Activated CD4-positive, CD25-positive, alpha-beta regulatory T cell treated with anti-CD3 and anti-CD28 coated beads, Interleukin-2, amount 50 U/mL, for 16 hours (primary cell): ENCODE data around the gene SMIM24.

Source experiments
- DNase-seq: peaks from one replicate; pipeline ENCODE4 v3.0.0-alpha.2; 2020; ENCODE audit warnings: low read depth, low spot score

SMIM24 gene

GRCh38 chr19:3497757-3498520 lies 17.6 kb upstream of the SMIM24 start:
- no peak for DNase-seq

GRCh38 chr19:3496392-3497273 lies 16.3 kb upstream of the SMIM24 start:
- DNase-seq = no peak

- DNase-seq = no peak
Measured at GRCh38 chr19:3494559-3494958, 14.2 kb upstream of the SMIM24 start.

GRCh38 chr19:3494051-3494450 lies 13.7 kb upstream of the SMIM24 start:
- DNase-seq = no peak

GRCh38 chr19:3493651-3494050 lies 13.3 kb upstream of the SMIM24 start:
- no peak for DNase-seq

- no peak for DNase-seq
Measured at GRCh38 chr19:3492919-3493318, 12.6 kb upstream of the SMIM24 start.

GRCh38 chr19:3492131-3492839 lies 12.0 kb upstream of the SMIM24 start:
- DNase-seq = no peak

GRCh38 chr19:3491396-3492119 lies 11.2 kb upstream of the SMIM24 start:
- no peak for DNase-seq

GRCh38 chr19:3483226-3483628 lies 2.9 kb upstream of the SMIM24 start, which contains the start of gene SMIM44:
SMIM44 (minus strand) TSS chr19:3483441; CDS start chr19:3483403, 38 bp downstream.
- no peak for DNase-seq

GRCh38 chr19:3482507-3483225 lies 2.3 kb upstream of the SMIM24 start:
- no peak for DNase-seq

GRCh38 chr19:3481241-3482090 lies 1.1 kb upstream of the SMIM24 start:
- no peak for DNase-seq

- DNase-seq = no peak
Measured at GRCh38 chr19:3479834-3480215, 500 bp downstream of the SMIM24 start.

GRCh38 chr19:3479177-3479833 lies 1.0 kb downstream of the SMIM24 start:
- no peak for DNase-seq

GRCh38 chr19:3478409-3479176 lies 1.7 kb downstream of the SMIM24 start:
- DNase-seq = no peak

- DNase-seq = no peak
Measured at GRCh38 chr19:3477951-3478350, 2.4 kb downstream of the SMIM24 start.

GRCh38 chr19:3477506-3477905 lies 2.8 kb downstream of the SMIM24 start:
- DNase-seq = no peak

GRCh38 chr19:3476830-3477229 lies 3.5 kb downstream of the SMIM24 start:
- no peak for DNase-seq

- DNase-seq = no peak
Measured at GRCh38 chr19:3475449-3475848, 4.9 kb downstream of the SMIM24 start.

- DNase-seq = no peak
Measured at GRCh38 chr19:3474614-3475013, 5.7 kb downstream of the SMIM24 start.
